Ramos (cell line): Measurements from ENCODE around the gene CCDC33.

ENCODE experiments used
- in situ Hi-C: fragments of 300-500 bp; cut with MboI; formaldehyde crosslinking; loops from one replicate; pipeline ENCODE4 v1.14.3; 2022; ENCODE audit warnings: low sequenced_read_pairs; ENCODE audit not compliant: unreplicated experiment

The CCDC33 gene

GRCh38 chr15:74227968-74228722 is 8.0 kb upstream of the CCDC33 start:
- in situ Hi-C loops = no loop called here

- in situ Hi-C loops = no loop called here
These were observed 7.4 kb upstream of the CCDC33 start for GRCh38 chr15:74228723-74229081.

- in situ Hi-C loops = no loop called here
These were observed 6.4 kb upstream of the CCDC33 start for GRCh38 chr15:74229686-74230085.

GRCh38 chr15:74231475-74231874 is 4.7 kb upstream of the CCDC33 start:
- in situ Hi-C loops = no loop called here

GRCh38 chr15:74233373-74233772 is 2.8 kb upstream of the CCDC33 start:
- in situ Hi-C loops = no loop called here

- in situ Hi-C loops = no loop called here
These were observed 2.1 kb upstream of the CCDC33 start for GRCh38 chr15:74233851-74234597.

GRCh38 chr15:74234598-74234875 is 1.6 kb upstream of the CCDC33 start:
- in situ Hi-C loops = no loop called here

- in situ Hi-C loops = no loop called here
These were observed 3.1 kb downstream of the CCDC33 start for GRCh38 chr15:74239051-74239705.

GRCh38 chr15:74240002-74240568 is 4.0 kb downstream of the CCDC33 start:
- in situ Hi-C loops = no loop called here

- in situ Hi-C loops = no loop called here
These were observed 4.9 kb downstream of the CCDC33 start for GRCh38 chr15:74240897-74241614.

GRCh38 chr15:74242441-74243185 is 6.5 kb downstream of the CCDC33 start:
- in situ Hi-C loops = no loop called here

- in situ Hi-C loops = no loop called here
These were observed 7.3 kb downstream of the CCDC33 start for GRCh38 chr15:74243431-74243830.

GRCh38 chr15:74244822-74245341 is 8.8 kb downstream of the CCDC33 start:
- in situ Hi-C loops = no loop called here

GRCh38 chr15:74245342-74245931 is 9.3 kb downstream of the CCDC33 start:
- in situ Hi-C loops = no loop called here

- in situ Hi-C loops = no loop called here
These were observed 14.1 kb downstream of the CCDC33 start for GRCh38 chr15:74250266-74250665.

GRCh38 chr15:74251131-74251811 is 15.1 kb downstream of the CCDC33 start:
- in situ Hi-C loops = no loop called here

- in situ Hi-C loops = no loop called here
These were observed 16.2 kb downstream of the CCDC33 start for GRCh38 chr15:74252291-74252690.

GRCh38 chr15:74252721-74253120 is 16.6 kb downstream of the CCDC33 start:
- in situ Hi-C loops = no loop called here
